GM12891 (cell line): ENCODE results near the gene ZNF846.
"Not testable (repeated sequence)": the region's sequence is repeated elsewhere in the genome, so short reads cannot be mapped to it uniquely, and the experiment has no call there.

Experiments
- PAX5 ChIP-seq: IDR thresholded peaks from 2 replicates; pipeline ENCODE4 v1.6.1; 2011; ENCODE audit warnings: low read length, moderate library complexity, mild to moderate bottlenecking; ENCODE audit not compliant: insufficient read depth, severe bottlenecking
- POLR2A ChIP-seq: IDR thresholded peaks from 2 replicates; pipeline ENCODE4 v1.6.1; 2011; ENCODE audit warnings: low read depth, low read length, control low read depth
- POLR2AphosphoS5 ChIP-seq: IDR thresholded peaks from 2 replicates; pipeline ENCODE4 v1.6.1; 2011; ENCODE audit warnings: low read depth, low read length, control low read depth
- POU2F2 ChIP-seq: IDR thresholded peaks from 2 replicates; pipeline ENCODE4 v1.6.1; 2011; ENCODE audit warnings: low read depth, mild to moderate bottlenecking, control low read depth, low read length, moderate library complexity
- SPI1 ChIP-seq: IDR thresholded peaks from 2 replicates; pipeline ENCODE4 v1.6.1; 2011; ENCODE audit warnings: low read depth, low read length, control low read depth
- TAF1 ChIP-seq: IDR thresholded peaks from 2 replicates; pipeline ENCODE4 v1.6.1; 2011; ENCODE audit warnings: low read depth, low read length, control low read depth

GRCh38 chr19:9784163-9784496, 15.6 kb upstream of the ZNF846 start:
- not testable (repeated sequence) for TF ChIP-seq POU2F2, POLR2AphosphoS5, POLR2A, SPI1, TAF1, PAX5
